OCI-LY1 (cell line): ENCODE data around the gene PBRM1.

ENCODE experiments used
- H2AFZ ChIP-seq: fragments of 200-600 bp; sonication (generic), shearing (Covaris generic); 2 replicates; pipeline ENCODE4 v1.6.0; 2014; ENCODE audit warnings: antibody characterized with exemption, mild to moderate bottlenecking, low read length
- H3F3A ChIP-seq: fragments of 200-600 bp; sonication (generic), shearing (Covaris generic); 2 replicates; pipeline ENCODE4 v1.6.0; 2014; ENCODE audit warnings: mild to moderate bottlenecking, antibody characterized with exemption, low read length, moderate library complexity; ENCODE audit not compliant: insufficient read depth
- H3K27ac ChIP-seq: fragments of 200-600 bp; sonication (generic); 2 replicates; pipeline ENCODE4 v1.5.1; 2014; ENCODE audit warnings: low read length, mixed run types, mild to moderate bottlenecking, low read depth; ENCODE audit not compliant: poor library complexity, severe bottlenecking
- H3K27me3 ChIP-seq: fragments of 200-600 bp; sonication (generic); 2 replicates; pipeline ENCODE4 v1.6.0; 2014; ENCODE audit warnings: antibody characterized with exemption, mild to moderate bottlenecking, low read length, moderate library complexity; ENCODE audit not compliant: insufficient read depth
- H3K36me3 ChIP-seq: fragments of 200-600 bp; sonication (generic); 2 replicates; pipeline ENCODE4 v1.6.1; 2014; ENCODE audit warnings: mild to moderate bottlenecking, antibody characterized with exemption, low read length, moderate library complexity, mixed read lengths; ENCODE audit not compliant: insufficient read depth
- H3K4me1 ChIP-seq: fragments of 200-600 bp; sonication (generic); 2 replicates; pipeline ENCODE4 v1.5.1; 2014; ENCODE audit warnings: mild to moderate bottlenecking, low read length, moderate library complexity; ENCODE audit not compliant: insufficient read depth, severe bottlenecking
- H3K4me2 ChIP-seq: fragments of 200-600 bp; sonication (generic), shearing (Covaris generic); 2 replicates; pipeline ENCODE4 v1.6.1; 2014; ENCODE audit warnings: low read length
- H3K4me3 ChIP-seq: fragments of 200-600 bp; sonication (generic); 2 replicates; pipeline ENCODE4 v1.5.1; 2014; ENCODE audit warnings: low read length, low read depth, mild to moderate bottlenecking, mixed read lengths; ENCODE audit not compliant: poor library complexity, severe bottlenecking
- H3K79me2 ChIP-seq: fragments of 200-600 bp; shearing (Covaris generic); 2 replicates; pipeline ENCODE4 v1.6.1; 2016; ENCODE audit warnings: mixed run types, low read length, mixed read lengths; ENCODE audit not compliant: insufficient read depth
- H3K9ac ChIP-seq: fragments of 200-600 bp; sonication (generic), shearing (Covaris generic); 2 replicates; pipeline ENCODE4 v1.6.1; 2014; ENCODE audit warnings: mild to moderate bottlenecking, low read length, mixed read lengths
- H3K9me2 ChIP-seq: fragments of 200-600 bp; sonication (generic), shearing (Covaris generic); 2 replicates; pipeline ENCODE4 v1.6.1; 2014; ENCODE audit warnings: low read depth, mild to moderate bottlenecking, low read length, mixed read lengths
- H3K9me3 ChIP-seq: fragments of 200-600 bp; shearing (Covaris generic); 2 replicates; pipeline ENCODE4 v1.6.1; 2014; ENCODE audit warnings: low read length, mixed read lengths
- H4K20me1 ChIP-seq: fragments of 200-600 bp; sonication (generic), shearing (Covaris generic); 2 replicates; pipeline ENCODE4 v1.6.0; 2016; ENCODE audit warnings: mild to moderate bottlenecking, low read length; ENCODE audit not compliant: insufficient read depth
- EZH2 ChIP-seq: fragments of 200-600 bp; sonication (generic), shearing (Covaris generic); IDR thresholded peaks from 2 replicates; pipeline ENCODE4 v1.8.0; 2017; ENCODE audit warnings: borderline replicate concordance, mixed run types, mild to moderate bottlenecking, antibody characterized with exemption, low read length, moderate library complexity, mixed read lengths
- TF ChIP-seq, protein P1 (sequence below): fragments of 200-600 bp; sonication (generic), shearing (Covaris generic); IDR thresholded peaks from 2 replicates; pipeline ENCODE4 v1.5.1; 2017; ENCODE audit warnings: mild to moderate bottlenecking, antibody characterized with exemption, low read length, moderate library complexity, mixed read lengths

Gene PBRM1

DNA sequence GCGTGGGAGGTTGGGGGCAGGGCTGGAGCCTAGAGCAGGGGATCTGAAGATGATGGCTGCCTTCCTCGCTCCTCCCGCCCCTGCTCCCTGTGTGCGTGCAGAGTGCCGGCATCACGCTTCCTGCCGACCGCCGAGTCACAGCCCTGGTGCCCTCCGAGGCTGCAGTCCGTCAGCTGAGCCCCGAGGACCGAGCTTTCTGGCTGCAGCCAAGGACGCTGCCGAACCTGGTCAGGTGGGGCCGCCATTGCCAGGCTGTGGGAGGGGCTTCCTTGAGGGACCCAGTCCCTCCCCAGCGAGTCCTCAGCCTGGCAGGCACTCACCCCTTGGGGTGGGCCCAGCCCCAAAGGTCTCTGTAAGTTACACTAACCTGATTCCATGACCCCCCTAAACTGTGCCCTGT, 173.0 kb downstream of the PBRM1 start:
- Histone ChIP-seq H3F3A (no peaks in the 10 kb centered on the region), H3K9me2 (no peaks in the 10 kb centered on the region), H3K27ac (no peak overlapping the region), H3K4me1 (no peaks in the 10 kb centered on the region), H3K4me2 (peak overlapping the region; percentile 32; the same call in 1 of the 2 replicates), H3K4me3 (no peak overlapping the region), H3K36me3 (no peaks in the 10 kb centered on the region), H3K9ac (no peak overlapping the region), H3K79me2 (no peaks in the 10 kb centered on the region), H3K27me3 (peaks cover 15% of the 10 kb centered on the region), H3K9me3 (no peaks in the 10 kb centered on the region), H2AFZ (no peak overlapping the region), H4K20me1 (no peaks in the 10 kb centered on the region)
- no peak for TF ChIP-seq EZH2
- TF ChIP-seq, protein P1, sequence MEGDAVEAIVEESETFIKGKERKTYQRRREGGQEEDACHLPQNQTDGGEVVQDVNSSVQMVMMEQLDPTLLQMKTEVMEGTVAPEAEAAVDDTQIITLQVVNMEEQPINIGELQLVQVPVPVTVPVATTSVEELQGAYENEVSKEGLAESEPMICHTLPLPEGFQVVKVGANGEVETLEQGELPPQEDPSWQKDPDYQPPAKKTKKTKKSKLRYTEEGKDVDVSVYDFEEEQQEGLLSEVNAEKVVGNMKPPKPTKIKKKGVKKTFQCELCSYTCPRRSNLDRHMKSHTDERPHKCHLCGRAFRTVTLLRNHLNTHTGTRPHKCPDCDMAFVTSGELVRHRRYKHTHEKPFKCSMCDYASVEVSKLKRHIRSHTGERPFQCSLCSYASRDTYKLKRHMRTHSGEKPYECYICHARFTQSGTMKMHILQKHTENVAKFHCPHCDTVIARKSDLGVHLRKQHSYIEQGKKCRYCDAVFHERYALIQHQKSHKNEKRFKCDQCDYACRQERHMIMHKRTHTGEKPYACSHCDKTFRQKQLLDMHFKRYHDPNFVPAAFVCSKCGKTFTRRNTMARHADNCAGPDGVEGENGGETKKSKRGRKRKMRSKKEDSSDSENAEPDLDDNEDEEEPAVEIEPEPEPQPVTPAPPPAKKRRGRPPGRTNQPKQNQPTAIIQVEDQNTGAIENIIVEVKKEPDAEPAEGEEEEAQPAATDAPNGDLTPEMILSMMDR = no peak

DNA sequence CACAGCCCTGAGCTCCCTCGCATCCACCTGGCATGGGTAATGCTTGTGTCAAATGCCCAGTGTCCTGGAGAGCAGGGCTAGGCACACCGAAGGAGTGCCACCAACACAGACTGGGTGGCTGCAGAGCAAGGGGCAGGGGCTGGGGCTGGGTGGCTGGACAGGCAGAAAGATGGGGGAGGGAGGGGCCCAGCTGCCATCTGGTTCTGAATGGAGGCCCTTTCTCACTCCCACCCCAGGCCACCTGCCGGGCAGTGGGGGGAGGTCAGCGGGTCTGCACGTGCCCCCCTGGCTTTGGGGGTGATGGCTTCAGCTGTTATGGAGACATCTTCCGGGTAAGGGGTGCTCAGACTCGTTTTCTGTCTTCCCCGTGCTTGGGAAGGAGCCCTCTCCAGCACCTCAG, 173.6 kb downstream of the PBRM1 start:
- no peak overlapping the region for H3K4me2 ChIP-seq
- no peaks in the 10 kb centered on the region for H3F3A ChIP-seq
- TF ChIP-seq EZH2 = no peak
- TF ChIP-seq, protein P1 = no peak
- H4K20me1 ChIP-seq = no peaks in the 10 kb centered on the region
- no peaks in the 10 kb centered on the region for H3K9me3 ChIP-seq
- H3K4me3 ChIP-seq = no peak overlapping the region
- no peaks in the 10 kb centered on the region for H3K36me3 ChIP-seq
- H3K27ac ChIP-seq = no peak overlapping the region
- H3K79me2 ChIP-seq = no peaks in the 10 kb centered on the region
- no peaks in the 10 kb centered on the region for H3K9me2 ChIP-seq
- no peak overlapping the region for H2AFZ ChIP-seq
- H3K27me3 ChIP-seq = peaks cover 15% of the 10 kb centered on the region
- H3K9ac ChIP-seq = no peak overlapping the region
- no peaks in the 10 kb centered on the region for H3K4me1 ChIP-seq

DNA sequence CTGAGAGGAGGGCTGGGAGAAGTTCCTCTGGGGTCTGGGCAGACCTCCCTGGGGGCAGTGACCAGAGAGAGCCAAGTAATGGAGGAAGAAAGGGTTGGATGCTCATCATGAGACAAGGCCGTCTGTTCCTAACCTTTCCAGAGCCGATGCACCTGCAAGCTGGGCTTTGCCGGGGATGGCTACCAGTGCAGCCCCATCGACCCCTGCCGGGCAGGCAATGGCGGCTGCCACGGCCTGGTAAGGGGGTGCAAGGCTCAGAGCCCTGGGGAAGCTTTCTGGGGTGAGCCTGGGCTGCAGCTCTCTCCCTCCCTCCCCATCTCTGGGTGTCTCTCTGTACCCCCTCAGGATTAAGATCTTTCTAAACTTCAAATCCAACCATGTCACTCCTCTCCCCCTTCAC, 174.2 kb downstream of the PBRM1 start:
- Histone ChIP-seq H3K9me3 (no peaks in the 10 kb centered on the region), H3K27ac (no peak overlapping the region), H3F3A (no peaks in the 10 kb centered on the region), H2AFZ (no peak overlapping the region), H3K9ac (no peak overlapping the region), H3K9me2 (no peaks in the 10 kb centered on the region), H3K4me2 (no peak overlapping the region), H3K36me3 (no peaks in the 10 kb centered on the region), H3K27me3 (peaks cover 15% of the 10 kb centered on the region), H3K4me3 (no peak overlapping the region), H4K20me1 (no peaks in the 10 kb centered on the region), H3K79me2 (no peaks in the 10 kb centered on the region), H3K4me1 (no peaks in the 10 kb centered on the region)
- no peak for TF ChIP-seq EZH2
- TF ChIP-seq, protein P1 = no peak
